ENCODE results near the gene GPN1. TPM values are rescaled to one million over a fixed set of nuclear protein-coding genes. Genes with fewer than 3 reads are reported as not detected.
A peak's percentile ranks its signal among the peaks of the same experiment; 100 is the strongest.
"Not testable (repeated sequence)": the region's sequence is repeated elsewhere in the genome, so short reads cannot be mapped to it uniquely, and the experiment has no call there.

GPN1 gene
- total RNA-seq, 3 donors from 2014 or later = 66.5 to 76.6 (median 69.4) TPM

DNA sequence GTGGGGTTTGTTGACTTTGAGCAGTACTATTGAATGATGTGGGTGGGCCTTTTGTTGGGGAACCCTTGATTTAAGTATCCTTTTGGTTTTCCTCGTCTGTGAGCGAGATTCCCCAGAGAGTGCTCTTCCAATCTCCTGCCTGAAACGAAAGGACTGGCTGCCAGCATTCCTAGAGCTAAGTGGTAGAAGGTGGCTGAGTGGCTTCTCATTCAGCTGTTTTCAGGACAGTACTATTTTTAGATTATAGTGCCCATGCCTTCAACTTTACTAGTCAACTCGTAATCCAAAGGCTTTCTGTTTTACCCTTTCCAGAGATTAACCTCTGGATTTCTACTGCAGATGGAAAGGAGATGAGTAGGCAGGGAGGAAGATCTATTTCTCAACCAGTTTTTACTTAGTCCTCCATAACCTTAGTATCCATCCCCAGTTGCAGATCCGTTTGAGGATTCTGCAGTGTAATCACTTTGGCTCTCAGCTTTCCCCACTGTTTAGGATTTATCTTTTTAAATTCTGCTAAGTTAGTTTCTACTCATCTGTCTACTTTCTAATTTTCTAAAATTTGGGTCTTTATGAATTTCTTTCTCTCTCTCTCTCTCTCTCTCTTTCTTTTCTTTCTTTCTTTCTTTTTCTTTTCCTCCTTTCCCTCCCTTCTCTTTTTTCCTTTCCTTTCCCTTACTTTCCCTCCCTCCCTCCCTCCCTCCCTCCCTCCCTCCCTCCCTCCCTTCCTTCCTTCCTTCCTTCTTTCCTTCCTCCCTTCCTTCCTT, 44.1 kb downstream of the GPN1 start:
- Mint-ChIP-seq H3K9me3 (no peaks in the 10 kb centered on the region), H3K4me3 (no peak overlapping the region), H3K4me1 (ENCODE audit: low read depth) (peaks cover 10% of the 10 kb centered on the region), H3K36me3 (ENCODE audit: insufficient read depth) (peaks cover 41% of the 10 kb centered on the region), H3K27me3 (ENCODE audit: low read depth) (no peaks in the 10 kb centered on the region)
- DNase-seq = no peak
- no peak for ATAC-seq

DNA sequence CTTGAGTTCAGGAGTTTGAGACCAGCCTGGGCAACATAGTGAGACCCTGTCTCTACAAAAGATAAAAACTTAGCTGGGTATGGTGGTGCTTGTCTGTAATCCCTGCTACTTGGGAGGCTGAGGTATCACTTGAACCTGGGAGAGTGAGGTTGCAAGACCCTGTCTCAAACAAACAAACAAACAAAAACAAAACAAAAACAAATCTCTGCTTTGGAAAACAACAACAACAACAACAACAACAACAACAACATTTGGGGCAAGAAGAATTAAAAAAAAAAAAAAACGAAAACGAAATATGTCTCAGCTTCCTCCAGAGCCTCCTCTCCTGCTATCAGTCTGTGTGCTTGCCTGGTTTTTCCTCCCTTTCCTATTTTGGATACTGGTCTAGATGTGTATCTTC, 51.7 kb downstream of the GPN1 start:
- H3K27me3 Mint-ChIP-seq (ENCODE audit: low read depth) = no peaks in the 10 kb centered on the region
- H3K36me3 Mint-ChIP-seq (ENCODE audit: insufficient read depth) = peaks cover 38% of the 10 kb centered on the region
- DNase-seq = no peak
- H3K9me3 Mint-ChIP-seq = no peaks in the 10 kb centered on the region
- ATAC-seq = no peak
- peaks cover 38% of the 10 kb centered on the region for H3K4me1 Mint-ChIP-seq (ENCODE audit: low read depth)
- H3K4me3 Mint-ChIP-seq = no peak overlapping the region

DNA sequence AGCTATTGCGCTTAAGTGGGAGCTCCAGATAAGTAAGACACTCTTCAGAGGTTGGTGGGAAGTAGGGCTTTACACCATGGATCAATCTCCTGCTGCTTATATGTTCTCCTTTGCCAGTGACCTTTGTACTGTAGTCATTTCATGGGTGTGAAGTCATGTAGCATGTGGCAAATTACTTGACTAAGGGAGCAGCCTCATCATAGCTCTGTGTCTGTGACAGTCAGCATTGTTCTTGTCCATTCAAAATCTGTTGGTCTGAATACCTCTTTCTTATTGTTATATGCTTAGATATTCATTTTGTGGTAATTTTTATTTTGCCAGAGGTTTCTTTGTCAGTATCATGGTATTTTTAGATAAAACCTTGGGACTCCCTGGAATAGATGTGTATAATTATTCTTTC, 53.0 kb downstream of the GPN1 start:
- Mint-ChIP-seq H3K27me3 (ENCODE audit: low read depth) (no peaks in the 10 kb centered on the region), H3K9me3 (no peaks in the 10 kb centered on the region), H3K4me1 (ENCODE audit: low read depth) (peaks cover 39% of the 10 kb centered on the region), H3K36me3 (ENCODE audit: insufficient read depth) (peaks cover 36% of the 10 kb centered on the region), H3K4me3 (peak overlapping the region; percentile 29)
- ATAC-seq = peak; percentile 63 to 71
- no peak for DNase-seq

DNA sequence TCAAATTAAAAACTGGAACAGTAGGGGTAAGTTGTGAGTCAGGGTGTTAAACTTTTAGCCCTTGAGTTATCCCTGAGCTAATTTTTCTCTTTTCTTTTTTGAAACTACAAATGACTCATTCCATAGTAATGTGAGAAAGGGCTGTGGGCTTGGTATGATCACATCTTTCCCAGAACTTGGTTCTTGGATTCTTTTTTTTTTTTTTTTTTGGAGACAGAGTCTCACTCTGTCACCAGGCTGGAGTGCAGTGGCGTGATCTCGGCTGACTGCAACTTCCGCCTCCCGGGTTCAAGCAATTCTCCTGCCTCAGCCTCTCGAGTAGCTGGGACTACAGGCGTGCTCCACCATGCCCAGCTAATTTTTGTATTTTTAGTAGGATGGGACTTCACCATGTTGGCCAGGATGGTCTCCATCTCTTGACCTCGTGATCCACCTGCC, 53.5 kb downstream of the GPN1 start:
- H3K36me3 Mint-ChIP-seq (ENCODE audit: insufficient read depth) = peaks cover 36% of the 10 kb centered on the region
- H3K4me3 Mint-ChIP-seq = peak overlapping the region; percentile 29
- peak; percentile 65 to 70 for ATAC-seq
- not testable (repeated sequence) for DNase-seq; H3K27me3 Mint-ChIP-seq (ENCODE audit: low read depth); H3K9me3 Mint-ChIP-seq
- peaks cover 39% of the 10 kb centered on the region for H3K4me1 Mint-ChIP-seq (ENCODE audit: low read depth)

DNA sequence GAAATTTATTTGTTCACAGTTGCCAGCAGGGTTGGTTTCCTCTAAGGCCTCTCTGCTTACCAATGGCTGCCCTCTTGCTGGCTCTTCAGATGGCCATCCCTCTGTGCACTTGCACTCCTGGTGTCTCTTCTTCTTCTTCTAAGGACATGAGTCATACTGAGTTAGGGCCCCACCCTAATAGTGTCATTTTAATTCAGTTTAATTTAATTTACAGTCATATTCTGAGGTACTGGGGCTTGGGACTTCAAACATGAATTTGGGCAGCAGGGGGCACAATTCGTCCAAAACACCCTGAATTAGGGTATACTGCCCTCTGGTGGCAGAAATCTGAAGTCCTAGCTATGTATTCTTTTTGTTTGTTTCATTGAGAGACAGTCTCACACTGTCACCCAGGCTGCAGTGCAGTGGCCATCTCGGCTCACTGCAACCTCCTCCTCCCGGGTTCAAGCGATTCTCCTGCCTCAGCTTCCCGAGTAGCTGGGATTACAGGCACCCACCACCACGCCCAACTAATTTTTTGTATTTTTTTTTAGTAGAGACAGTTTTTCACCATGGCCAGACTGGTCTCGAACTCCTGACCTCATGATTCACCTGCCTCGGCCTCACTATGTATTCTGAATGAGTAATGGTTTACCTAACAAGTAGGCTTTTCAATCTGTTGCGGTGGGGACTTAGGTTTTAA, 54.7 kb downstream of the GPN1 start:
- ATAC-seq (peak; percentile 75 to 76), DNase-seq (peak; percentile 86)
- Mint-ChIP-seq H3K36me3 (ENCODE audit: insufficient read depth) (peaks cover 33% of the 10 kb centered on the region), H3K27me3 (ENCODE audit: low read depth) (no peaks in the 10 kb centered on the region), H3K9me3 (no peaks in the 10 kb centered on the region), H3K4me1 (ENCODE audit: low read depth) (peaks cover 39% of the 10 kb centered on the region), H3K4me3 (no peak overlapping the region)

DNA sequence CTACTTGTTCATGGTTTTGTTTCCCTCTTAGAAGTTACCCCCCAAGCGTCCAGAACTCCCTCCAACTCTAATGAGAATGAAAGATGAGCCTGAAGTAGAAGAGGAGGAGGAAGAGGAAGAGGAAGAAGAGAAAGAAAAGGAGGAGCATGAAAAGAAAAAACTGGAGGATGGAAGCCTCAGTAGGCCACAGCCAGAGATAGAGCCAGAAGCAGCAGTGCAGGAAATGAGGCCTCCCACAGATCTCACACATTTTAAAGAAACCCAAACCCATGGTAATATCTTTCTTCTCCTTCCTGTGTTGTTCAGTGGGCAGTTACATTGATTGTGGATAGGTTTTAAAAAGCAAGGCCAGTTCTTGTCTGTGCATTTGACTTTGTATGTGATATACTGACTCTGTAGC, 56.2 kb downstream of the GPN1 start:
- peaks cover 33% of the 10 kb centered on the region for H3K36me3 Mint-ChIP-seq (ENCODE audit: insufficient read depth)
- peak overlapping the region; percentile 38 for H3K4me3 Mint-ChIP-seq
- not testable (repeated sequence) for H3K9me3 Mint-ChIP-seq; ATAC-seq; DNase-seq; H3K27me3 Mint-ChIP-seq (ENCODE audit: low read depth)
- H3K4me1 Mint-ChIP-seq (ENCODE audit: low read depth) = peaks cover 39% of the 10 kb centered on the region

DNA sequence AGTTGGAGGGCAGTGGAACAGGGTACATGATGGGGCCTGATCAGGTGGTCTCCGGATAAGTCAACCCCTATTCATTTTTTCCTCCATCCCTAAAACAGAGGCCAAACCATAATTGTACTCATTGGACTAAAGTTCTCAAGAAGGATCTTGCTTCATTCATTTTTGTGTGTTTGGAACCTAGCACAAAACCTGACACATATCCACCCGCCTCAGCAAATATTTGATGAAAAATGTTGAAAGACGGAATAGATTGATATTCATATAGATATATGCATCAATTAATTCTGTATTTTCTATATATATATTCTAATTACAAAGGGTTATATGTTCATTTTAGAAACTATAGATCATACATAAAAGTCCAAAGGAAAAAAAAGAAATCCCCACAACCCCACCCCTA, 56.7 kb downstream of the GPN1 start:
- DNase-seq = no peak
- Mint-ChIP-seq H3K36me3 (ENCODE audit: insufficient read depth) (peaks cover 31% of the 10 kb centered on the region), H3K4me3 (no peak overlapping the region), H3K9me3 (no peaks in the 10 kb centered on the region), H3K27me3 (ENCODE audit: low read depth) (no peaks in the 10 kb centered on the region), H3K4me1 (ENCODE audit: low read depth) (peaks cover 39% of the 10 kb centered on the region)
- ATAC-seq = no peak

DNA sequence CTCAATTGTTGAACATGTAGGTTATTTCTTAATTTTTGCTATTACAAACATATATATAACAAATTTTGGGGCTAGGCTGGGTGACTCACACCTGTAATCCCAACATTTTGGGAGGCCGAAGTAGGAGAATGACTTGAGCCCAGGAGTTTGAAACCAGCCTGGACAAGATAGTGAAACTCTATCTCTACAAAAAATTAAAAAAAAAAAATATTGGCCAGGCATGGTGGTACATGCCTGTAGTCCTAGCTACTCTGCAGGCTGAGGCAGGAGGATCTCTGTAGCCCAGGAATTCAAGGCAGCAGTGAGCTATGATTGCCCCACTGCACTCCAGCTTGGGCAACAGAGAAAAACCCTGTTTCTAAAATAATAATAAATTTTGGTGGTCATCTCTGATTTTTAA, 58.4 kb downstream of the GPN1 start:
- Mint-ChIP-seq H3K4me1 (ENCODE audit: low read depth) (peaks cover 28% of the 10 kb centered on the region), H3K36me3 (ENCODE audit: insufficient read depth) (peaks cover 28% of the 10 kb centered on the region), H3K4me3 (no peak overlapping the region), H3K9me3 (no peaks in the 10 kb centered on the region), H3K27me3 (ENCODE audit: low read depth) (no peaks in the 10 kb centered on the region)
- ATAC-seq (no peak), DNase-seq (no peak)

DNA sequence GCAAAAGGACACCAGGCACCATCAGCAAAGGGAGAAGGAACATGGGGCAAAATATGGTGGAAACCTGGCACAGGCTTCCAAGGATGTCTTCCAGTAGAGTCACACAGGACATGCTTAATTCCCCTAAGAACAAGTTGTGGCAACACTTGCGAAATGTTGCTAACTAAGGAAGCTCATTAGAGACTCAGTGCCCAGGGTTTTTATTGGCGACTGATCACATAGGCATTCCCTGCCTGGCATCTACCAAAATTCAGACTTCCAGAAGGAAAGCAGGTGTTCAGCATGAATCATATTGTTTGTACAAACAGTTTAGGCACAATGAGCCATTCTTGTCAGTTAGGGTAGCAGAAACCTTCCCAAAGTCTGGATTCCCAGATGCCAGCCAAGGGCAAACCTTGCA, 60.6 kb downstream of the GPN1 start:
- Mint-ChIP-seq H3K9me3 (no peaks in the 10 kb centered on the region), H3K27me3 (ENCODE audit: low read depth) (no peaks in the 10 kb centered on the region), H3K36me3 (ENCODE audit: insufficient read depth) (peaks cover 34% of the 10 kb centered on the region), H3K4me3 (no peak overlapping the region), H3K4me1 (ENCODE audit: low read depth) (peaks cover 11% of the 10 kb centered on the region)
- no peak for ATAC-seq
- no peak for DNase-seq

DNA sequence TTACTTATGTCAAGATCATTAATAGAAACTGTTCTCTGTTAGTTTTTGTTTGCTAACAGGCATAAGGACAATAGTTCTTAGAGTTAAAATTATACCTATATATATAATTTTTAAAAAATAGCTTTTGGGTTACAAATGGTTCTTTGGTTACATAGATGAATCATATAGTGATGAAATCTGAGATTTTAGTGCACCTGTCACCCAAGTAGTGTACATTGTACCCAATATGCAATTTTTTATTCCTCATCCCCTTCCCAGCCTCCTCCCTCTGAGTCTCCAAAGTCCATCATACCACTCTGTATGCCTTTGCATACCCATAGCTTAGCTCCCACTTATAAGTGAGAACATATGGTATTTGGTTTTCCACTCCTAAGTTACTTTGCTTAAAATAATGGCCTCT, 61.2 kb downstream of the GPN1 start:
- Mint-ChIP-seq H3K36me3 (ENCODE audit: insufficient read depth) (peaks cover 30% of the 10 kb centered on the region), H3K27me3 (ENCODE audit: low read depth) (no peaks in the 10 kb centered on the region), H3K9me3 (no peaks in the 10 kb centered on the region), H3K4me1 (ENCODE audit: low read depth) (peaks cover 5% of the 10 kb centered on the region), H3K4me3 (no peak overlapping the region)
- ATAC-seq (no peak), DNase-seq (no peak)

DNA sequence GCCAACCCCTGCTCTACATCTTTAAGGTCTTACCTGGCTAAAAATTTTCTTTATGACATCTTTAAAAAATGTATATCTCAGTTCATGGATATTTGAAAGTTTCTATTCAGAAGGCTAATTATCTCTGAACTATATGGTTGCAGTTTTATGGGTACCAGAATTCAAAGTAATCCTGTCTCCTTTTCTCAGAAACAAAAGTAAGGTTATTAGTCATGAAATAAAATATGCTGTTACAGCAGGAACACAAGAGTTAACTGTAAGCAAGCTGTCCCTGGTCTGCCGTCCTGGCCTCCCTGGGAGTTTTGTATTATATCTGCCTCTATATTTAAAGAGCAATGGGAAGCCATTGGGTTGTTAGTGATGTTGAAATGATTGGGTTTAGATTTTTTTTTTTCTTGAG, 68.8 kb downstream of the GPN1 start:
- no peaks in the 10 kb centered on the region for H3K9me3 Mint-ChIP-seq
- DNase-seq = no peak
- H3K4me1 Mint-ChIP-seq (ENCODE audit: low read depth) = no peaks in the 10 kb centered on the region
- ATAC-seq = no peak
- H3K27me3 Mint-ChIP-seq (ENCODE audit: low read depth) = no peaks in the 10 kb centered on the region
- H3K36me3 Mint-ChIP-seq (ENCODE audit: insufficient read depth) = peaks cover 21% of the 10 kb centered on the region
- no peak overlapping the region for H3K4me3 Mint-ChIP-seq

Other genes starting within 250 kb of the GPN1 start
- gene ZNF513, start 248.3 kb upstream of the GPN1 start, total RNA-seq = 10 to 100 TPM in 2 of 3 donors, 1 to 10 TPM in 1; 8.4 to 11.0 (median 10.4) TPM
- gene PPM1G, start 219.5 kb upstream of the GPN1 start, total RNA-seq = 100 to 1,000 TPM; 177 to 208 (median 186) TPM
- 100 to 1,000 TPM in 1 of 3 donors, 10 to 100 TPM in 2; 99.0 to 103 (median 99.4) TPM for gene NRBP1, start 200.4 kb upstream of the GPN1 start, total RNA-seq
- 1 to 10 TPM; 4.8 to 5.4 (median 5.2) TPM for gene KRTCAP3, start 186.7 kb upstream of the GPN1 start, total RNA-seq
- 1 to 10 TPM; 5.2 to 7.5 (median 6.7) TPM for gene IFT172, start 139.3 kb upstream of the GPN1 start, total RNA-seq
- under 1 TPM in 1 of 3 donors, not detected in 2; 0.11 TPM for gene FNDC4, start 133.8 kb upstream of the GPN1 start, total RNA-seq
- gene GCKR, start 132.2 kb upstream of the GPN1 start, total RNA-seq = not detected
- gene ZNF512, start 46.0 kb upstream of the GPN1 start, total RNA-seq = 10 to 100 TPM; 13.6 to 16.6 (median 16.4) TPM
- gene CCDC121, start within 50 bp of the GPN1 start, total RNA-seq = under 1 TPM; 0.11 to 0.27 (median 0.25) TPM
- gene SUPT7L, start 34.6 kb downstream of the GPN1 start, total RNA-seq = 10 to 100 TPM; 23.6 to 31.4 (median 28.1) TPM
- gene SLC4A1AP, start 34.8 kb downstream of the GPN1 start, total RNA-seq = 10 to 100 TPM; 32.7 to 37.5 (median 32.7) TPM
- 10 to 100 TPM; 67.9 to 84.5 (median 68.4) TPM for gene MRPL33, start 142.7 kb downstream of the GPN1 start, total RNA-seq

All from activated T-cell treated with anti-CD3 and anti-CD28 coated beads, Interleukin-2, amount 50 U/mL, for 4 hours (primary cell).